HT-29 (cell line): ENCODE results near the gene ATN1. TPM values are rescaled to one million over a fixed set of nuclear protein-coding genes. Genes with fewer than 3 reads are reported as not detected.

Source experiments
- DNase-seq: peaks from one replicate; pipeline ENCODE4 v3.0.0-alpha.2; 2015; ENCODE audit warnings: low spot score
- total RNA-seq: library from RNA; depleted of rRNA; stranded (reverse); fragments of >200 nt; shearing (Covaris generic); gene quantifications from 2 replicates; pipeline ENCODE4 v1.2.3, GENCODE V29; 2014

The ATN1 gene
- total RNA-seq, 1 experiment from 2014 or later, result 36.9 TPM

DNA sequence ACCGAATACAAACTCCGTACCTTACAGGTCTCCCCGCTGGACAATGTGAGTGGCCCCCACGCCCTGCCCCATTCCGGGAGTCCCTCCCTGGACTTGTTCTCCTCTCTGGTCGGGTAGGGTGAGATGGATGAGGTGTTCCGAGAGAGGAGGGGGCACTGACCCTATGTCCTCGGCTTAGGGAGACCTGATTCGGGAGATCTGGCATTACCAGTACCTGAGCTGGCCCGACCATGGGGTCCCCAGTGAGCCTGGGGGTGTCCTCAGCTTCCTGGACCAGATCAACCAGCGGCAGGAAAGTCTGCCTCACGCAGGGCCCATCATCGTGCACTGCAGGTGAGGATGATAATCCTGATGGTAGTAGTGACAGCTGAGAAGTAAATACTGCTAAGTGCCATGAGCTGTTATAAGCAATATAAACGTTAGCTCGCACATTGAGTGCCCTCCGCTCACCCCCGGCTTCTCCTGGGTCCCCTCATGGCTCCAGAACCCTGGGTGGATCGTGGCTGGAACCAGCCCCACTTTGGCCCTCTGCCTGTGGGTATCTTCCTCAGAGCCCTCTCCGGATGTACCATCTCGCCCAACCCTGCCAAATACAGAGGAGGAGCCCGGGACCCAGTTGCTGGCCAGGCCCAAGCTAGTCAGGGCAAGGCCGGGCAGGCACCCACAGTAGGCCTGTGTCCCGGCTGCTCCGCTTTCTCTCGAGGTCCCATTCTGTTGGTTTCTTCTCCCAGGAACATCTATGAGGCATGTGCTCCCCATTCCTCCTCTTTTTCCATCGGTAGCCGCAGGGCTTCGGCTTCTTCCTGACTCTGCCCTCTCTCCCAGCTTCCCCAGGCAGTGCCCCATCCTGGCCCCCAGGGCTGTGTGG, 30.2 kb downstream of the ATN1 start:
- DNase-seq, result no peak

DNA sequence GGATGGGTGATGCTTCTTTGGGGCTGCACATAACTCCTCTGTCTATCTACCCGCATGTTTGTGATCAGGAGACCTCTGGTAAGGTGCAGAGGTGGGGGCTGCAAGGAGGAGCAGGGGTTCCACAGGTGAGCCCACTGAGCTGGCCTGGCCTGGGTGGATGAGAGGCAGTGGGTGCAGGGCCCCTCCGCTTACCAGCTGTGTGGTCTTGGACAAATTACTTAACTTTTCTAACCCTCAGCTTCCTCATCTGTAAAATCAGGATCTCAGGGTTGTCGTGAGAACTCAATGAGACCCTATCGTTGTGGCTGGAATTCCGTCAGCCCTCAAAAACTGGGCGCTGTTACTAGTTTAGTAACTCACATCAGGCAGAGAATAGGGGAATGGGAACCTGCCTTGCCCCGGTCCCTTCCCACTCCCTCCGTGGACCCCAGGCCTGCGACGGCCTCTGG, 30.9 kb downstream of the ATN1 start:
- DNase-seq, result no peak

DNA sequence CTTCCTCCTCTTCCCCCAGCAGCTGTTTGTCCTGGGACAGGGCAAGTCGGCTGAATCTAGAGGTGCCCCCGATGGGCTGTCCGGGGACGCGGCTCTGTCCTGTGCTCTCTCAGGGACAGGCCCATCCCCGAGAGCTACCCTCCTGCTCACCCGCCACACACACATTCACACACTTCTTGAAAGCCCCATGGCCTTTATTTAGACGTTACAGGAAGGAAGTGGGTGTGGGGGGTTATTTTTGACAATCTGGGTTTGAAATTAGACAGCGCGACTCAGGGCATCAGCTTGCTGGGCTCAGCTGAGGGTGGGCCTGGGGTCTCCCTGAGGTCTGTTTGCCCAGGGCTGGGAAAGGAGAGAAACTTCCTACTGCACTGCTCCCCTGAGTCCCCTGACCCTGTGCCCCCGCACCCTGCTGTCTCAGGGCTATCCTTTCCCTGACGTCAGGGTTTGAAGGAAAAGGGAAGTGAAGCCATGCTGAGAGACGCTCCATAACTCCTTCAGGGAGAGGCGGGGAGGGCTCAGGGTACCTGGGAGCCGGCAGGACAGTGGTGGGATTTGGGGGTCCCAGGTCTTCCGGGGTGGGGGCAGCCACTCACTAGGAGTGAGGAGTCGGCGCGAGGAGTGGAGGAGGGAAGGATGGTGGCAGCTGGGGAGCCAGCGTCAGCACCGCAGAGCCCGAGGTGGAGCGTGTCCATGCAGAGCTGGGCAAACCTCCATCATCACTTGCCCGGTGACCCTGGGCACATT, 31.5 kb downstream of the ATN1 start:
- DNase-seq, result no peak

DNA sequence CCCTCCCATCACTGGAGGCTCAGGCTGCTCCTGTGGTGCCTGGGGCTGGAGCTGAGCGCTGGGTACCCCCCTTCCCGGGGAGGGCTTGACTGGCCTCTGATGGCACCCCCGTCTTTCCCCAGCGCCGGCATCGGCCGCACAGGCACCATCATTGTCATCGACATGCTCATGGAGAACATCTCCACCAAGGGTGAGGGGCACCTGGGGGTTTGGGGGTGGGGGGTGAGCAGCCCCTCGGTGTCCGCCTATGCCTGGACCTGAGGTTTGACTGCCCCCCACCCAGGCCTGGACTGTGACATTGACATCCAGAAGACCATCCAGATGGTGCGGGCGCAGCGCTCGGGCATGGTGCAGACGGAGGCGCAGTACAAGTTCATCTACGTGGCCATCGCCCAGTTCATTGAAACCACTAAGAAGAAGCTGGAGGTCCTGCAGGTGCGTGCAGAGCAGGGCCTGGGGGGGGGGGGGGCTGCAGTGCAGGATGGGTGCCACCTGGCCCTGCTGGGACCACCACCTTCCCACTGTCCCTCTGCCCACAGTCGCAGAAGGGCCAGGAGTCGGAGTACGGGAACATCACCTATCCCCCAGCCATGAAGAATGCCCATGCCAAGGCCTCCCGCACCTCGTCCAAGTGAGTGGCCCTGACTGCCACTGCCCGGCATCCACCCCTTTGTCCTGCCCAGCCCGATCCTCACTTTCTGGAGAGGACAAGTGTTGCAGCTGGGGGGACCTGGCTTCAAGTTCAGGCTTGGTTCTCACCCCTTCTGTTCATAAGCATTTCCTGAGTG, 32.2 kb downstream of the ATN1 start:
- no peak for DNase-seq

GRCh38 chr12:6960593-6961277, 33.0 kb downstream of the ATN1 start:
- DNase-seq, result peak; percentile 54

DNA sequence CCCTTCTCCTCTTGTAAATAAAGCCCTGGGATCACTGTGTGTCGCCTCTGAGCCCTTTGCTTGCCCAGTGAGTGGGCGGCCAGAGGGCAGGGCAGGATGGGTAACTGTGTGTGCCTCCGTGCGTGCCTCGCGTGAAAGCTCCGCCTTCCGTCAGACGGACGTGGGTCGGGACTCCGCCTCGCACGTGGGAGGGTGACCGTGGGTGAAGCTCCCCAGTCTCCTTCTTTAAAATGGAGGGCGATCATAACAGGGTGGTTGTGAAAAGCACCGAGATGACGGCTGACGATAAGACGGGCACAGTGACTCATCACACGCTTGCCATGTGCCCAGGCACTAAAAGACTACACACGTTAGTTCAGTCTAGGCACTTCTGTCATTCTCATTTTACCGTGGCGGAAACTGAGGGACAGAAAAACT, 33.5 kb downstream of the ATN1 start:
- DNase-seq, result peak; percentile 71

- DNase-seq, result peak; percentile 91
These were observed 34.0 kb downstream of the ATN1 start for GRCh38 chr12:6961695-6962284.

GRCh38 chr12:6962285-6963015, 34.7 kb downstream of the ATN1 start:
- DNase-seq, result peak; percentile 86

DNA sequence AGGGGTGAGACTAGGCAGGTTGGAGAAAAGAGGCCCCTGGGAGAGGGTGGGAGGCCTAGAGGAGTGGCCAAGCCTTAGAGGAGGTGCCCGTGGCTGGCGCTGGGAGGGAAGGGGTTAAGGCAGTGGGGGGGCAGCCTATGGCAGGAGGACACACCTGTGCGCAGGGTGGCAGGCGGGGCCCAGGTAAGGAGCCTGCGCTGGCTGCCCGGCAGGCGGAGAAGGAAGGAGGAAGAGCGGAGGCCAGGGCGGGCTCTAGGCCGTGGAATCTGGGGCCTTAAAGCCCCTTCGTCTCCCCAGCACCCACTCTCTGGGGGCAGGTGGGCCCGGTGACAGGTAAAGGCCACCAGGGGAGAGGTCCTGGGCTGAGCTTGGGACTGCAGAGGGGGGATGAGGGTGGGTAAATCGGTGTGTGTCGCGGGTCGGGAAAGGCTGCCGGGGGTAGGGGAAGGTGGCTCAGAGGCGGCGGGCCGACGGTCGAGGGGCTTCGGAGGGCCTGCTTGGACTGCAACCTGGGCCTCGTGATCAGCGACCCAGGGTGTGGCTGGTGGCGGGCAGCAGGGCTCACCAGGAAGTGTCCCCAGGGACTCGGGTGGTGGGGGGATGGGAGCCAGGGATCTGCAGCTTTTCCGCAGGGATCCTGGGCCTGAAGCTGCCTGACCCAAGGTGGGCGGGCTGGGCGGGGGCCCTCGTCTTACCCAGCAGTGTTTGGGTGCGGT, 35.4 kb downstream of the ATN1 start:
- DNase-seq, result peak; percentile 96

- DNase-seq, result peak; percentile 56
These were observed 36.1 kb downstream of the ATN1 start for GRCh38 chr12:6963791-6964413.

- DNase-seq, result no peak
These were observed 36.9 kb downstream of the ATN1 start for GRCh38 chr12:6964605-6965025.

DNA sequence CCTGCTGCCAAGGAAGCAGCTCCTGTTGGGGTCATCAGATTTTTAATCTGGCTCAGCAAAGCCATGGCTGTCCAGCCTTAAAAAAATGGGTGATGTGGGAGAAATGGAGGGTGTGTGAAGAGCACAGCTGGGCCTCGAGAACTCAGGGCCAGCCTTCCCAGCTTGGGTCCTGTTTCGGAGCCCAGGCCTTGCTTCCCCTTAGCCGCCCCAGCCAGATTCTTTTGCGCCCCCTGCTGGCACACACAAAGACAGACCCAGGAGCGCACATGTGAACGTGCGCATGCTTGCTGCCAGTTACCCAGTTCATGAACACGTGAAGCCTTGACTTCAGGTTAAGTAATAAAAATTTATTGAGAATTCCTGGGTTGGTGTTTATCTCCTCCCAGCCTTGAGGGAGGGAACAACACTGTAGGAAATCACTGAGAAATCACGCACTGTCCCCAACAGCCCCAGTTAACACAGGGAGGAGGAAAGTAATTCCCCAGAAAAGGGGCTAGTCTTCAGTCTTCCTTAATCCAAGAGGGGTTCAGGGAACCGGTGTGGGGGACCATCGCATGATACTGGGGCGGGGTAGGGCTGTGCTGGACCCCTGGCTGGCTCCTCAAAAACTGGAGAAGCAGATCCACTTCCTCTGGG, 37.4 kb downstream of the ATN1 start:
- DNase-seq, result peak; percentile 90

GRCh38 chr12:6965714-6966113, 38.0 kb downstream of the ATN1 start:
- no peak for DNase-seq

GRCh38 chr12:6966351-6966750, 38.6 kb downstream of the ATN1 start:
- DNase-seq, result no peak

DNA sequence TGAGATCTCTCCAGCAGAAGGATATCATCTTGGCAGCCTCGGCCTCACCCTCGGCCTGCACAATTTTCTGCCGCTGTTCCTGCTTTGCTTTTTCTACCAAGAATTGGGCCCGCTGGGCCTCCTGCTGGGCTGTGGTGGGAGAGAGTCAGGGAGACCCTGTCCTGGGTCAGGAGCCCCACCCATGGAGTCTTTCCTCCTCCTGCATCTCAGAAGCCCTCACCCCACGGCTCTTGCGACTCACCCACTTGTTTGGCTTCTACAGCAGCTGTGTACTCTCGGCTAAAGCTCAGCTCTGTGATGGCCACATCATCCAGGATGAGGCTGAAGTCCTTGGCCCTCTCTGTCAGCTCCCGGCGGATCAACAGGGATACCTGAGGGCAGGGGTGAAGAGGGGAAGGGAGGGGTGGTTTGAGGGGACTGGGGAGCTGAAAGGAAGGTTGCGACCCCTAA, 39.9 kb downstream of the ATN1 start:
- no peak for DNase-seq

DNA sequence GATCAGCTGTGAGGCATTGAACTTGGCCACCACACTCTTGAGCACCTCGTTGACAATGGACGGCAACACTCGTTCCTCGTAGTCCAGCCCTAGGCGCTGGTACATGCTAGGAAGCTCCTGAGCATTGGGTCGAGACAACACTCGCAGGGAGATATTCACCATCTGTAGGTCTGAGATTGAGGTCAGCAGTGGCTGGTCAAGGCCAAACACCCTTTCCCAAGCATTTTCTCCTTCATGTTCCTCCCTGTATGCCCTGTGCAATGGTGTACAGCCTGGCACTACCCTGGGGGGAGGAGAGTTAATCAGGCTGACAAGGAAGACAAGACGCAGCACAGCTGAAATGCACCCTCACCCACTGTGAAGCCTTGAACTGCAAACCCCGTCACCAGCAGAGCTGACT, 40.7 kb downstream of the ATN1 start:
- DNase-seq, result no peak

DNA sequence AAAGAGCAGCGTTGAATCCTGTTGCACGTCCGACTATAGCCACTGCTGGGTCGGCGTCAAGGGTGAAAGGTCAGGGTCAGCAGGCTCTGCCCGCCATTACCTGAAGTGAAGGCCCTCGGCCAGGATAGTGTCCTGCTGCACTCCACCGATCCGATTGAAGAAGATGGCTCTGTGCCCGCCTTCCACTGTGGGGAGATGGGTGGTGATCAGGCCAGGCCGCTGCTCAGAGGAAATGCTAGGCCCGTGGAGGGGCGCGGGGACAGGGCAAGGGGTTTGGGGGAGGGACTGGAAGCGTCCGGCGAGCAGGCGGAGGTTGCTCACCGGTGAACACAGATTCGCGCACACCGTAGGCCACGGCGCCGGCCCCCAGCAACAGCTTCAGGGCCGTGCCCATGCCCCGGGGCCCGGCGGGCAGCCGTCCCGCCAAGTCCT, 42.4 kb downstream of the ATN1 start:
- no peak for DNase-seq

- no peak for DNase-seq
These were observed 46.4 kb downstream of the ATN1 start for GRCh38 chr12:6974180-6974579.
